Spleen (tissue), 11 donors: ENCODE measurements around the gene SLC23A1. TPM values are rescaled to one million over a fixed set of nuclear protein-coding genes. Genes with fewer than 3 reads are reported as not detected.

Experiments
- DNase-seq: peaks from one replicate; pipeline ENCODE4 v3.0.0-alpha.2; 2020
- H3K27ac ChIP-seq, 8 donors: fragments of 200-600 bp; sonication (generic) in 7 of 8; 1 replicate in 4 of 8; 2 replicates in 4 of 8; pipeline versions ENCODE4 v1.5.0 to v1.8.0; 2016 to 2021; ENCODE audit warnings: inconsistent platforms in 4 of 8, mild to moderate bottlenecking in 4 of 8, moderate library complexity in 1 of 8
- H3K27me3 ChIP-seq, 7 donors: fragments of 200-600 bp; sonication (generic) in 6 of 7; replicated peaks in 1 of 7; 1 replicate in 4 of 7; 2 replicates in 3 of 7; pipeline versions ENCODE4 v1.5.0 to v1.8.0; 2016 to 2021; ENCODE audit warnings: inconsistent platforms in 3 of 7, mild to moderate bottlenecking in 1 of 7
- H3K36me3 ChIP-seq, 6 donors: fragments of 200-600 bp; sonication (generic) in 5 of 6; 1 replicate in 4 of 6; 2 replicates in 2 of 6; pipeline versions ENCODE4 v1.5.0 to v1.8.0; 2016 to 2021; ENCODE audit warnings: inconsistent platforms in 2 of 6
- H3K4me1 ChIP-seq, 6 donors: fragments of 200-600 bp; sonication (generic) in 5 of 6; 1 replicate in 3 of 6; 2 replicates in 3 of 6; pipeline versions ENCODE4 v1.5.0 to v1.8.0; 2016 to 2021; ENCODE audit warnings: inconsistent platforms in 3 of 6
- H3K4me3 ChIP-seq, 8 donors: fragments of 200-600 bp; sonication (generic) in 7 of 8; 1 replicate in 4 of 8; 2 replicates in 4 of 8; pipeline versions ENCODE4 v1.5.0 to v1.8.0; 2016 to 2021; ENCODE audit warnings: inconsistent platforms in 4 of 8, mild to moderate bottlenecking in 4 of 8, moderate library complexity in 2 of 8
- H3K9me3 ChIP-seq, 8 donors: fragments of 200-600 bp; sonication (generic) in 7 of 8; 1 replicate in 4 of 8; 2 replicates in 4 of 8; pipeline versions ENCODE4 v1.5.0 to v1.8.0; 2016 to 2021; ENCODE audit warnings: inconsistent platforms in 4 of 8
- POLR2A ChIP-seq, 3 donors: fragments of 450-650 bp; IDR thresholded peaks; one replicate each; pipeline ENCODE4 v1.5.1; 2017; ENCODE audit warnings: antibody characterized with exemption in 3 of 3, mild to moderate bottlenecking in 1 of 3
- POLR2AphosphoS5 ChIP-seq, 3 donors: sonication (generic); formaldehyde crosslinking; IDR thresholded peaks; one replicate each; pipeline ENCODE4 v1.5.1; 2017; ENCODE audit warnings: antibody characterized with exemption in 3 of 3
- WGBS, 5 donors: extraction: QIAGEN DNeasy Blood & Tissue Kit in 3 of 5; methylation state at CpG; one replicate each; pipeline versions ENCODE4 v1.1.5 to v1.1.7; 2013 to 2018; 5-methylcytosine and 5-hydroxymethylcytosine counted together
- intact Hi-C: fragments of 100-400 bp; cut with DNase I; formaldehyde crosslinking; loops from one replicate; pipeline ENCODE4 v1.15.0; 2023; ENCODE audit warnings: low total_unique reads
- polyA plus RNA-seq, 3 donors: library from polyadenylated mRNA; stranded (reverse); fragments of 200-250 nt; gene quantifications; one replicate each; pipeline ENCODE4 v1.2.1, GENCODE V29; 2013
- total RNA-seq, 7 donors: library from RNA; depleted of rRNA in 3 of 7; stranded (reverse); fragments of >200 nt in 3 of 7; fragmentation: NEBNext Ultra II Directional in 4 of 7; extraction: Animal tissue kit (Norgen Biotek cat#: 25700) in 4 of 7; gene quantifications; one replicate each; pipeline versions ENCODE4 v1.1.0 to v1.2.1, GENCODE V29; 2016 to 2021
- TF ChIP-seq, protein P1 (sequence below), 11 experiments: fragments of 200-600 bp in 7 of 11; fragments of 450-650 bp in 4 of 11; sonication (generic) in 4 of 11; IDR thresholded peaks in 8 of 11; conservative IDR thresholded peaks in 3 of 11; 1 replicate in 7 of 11; 2 replicates in 4 of 11; pipeline versions ENCODE4 v1.4.0 to v1.8.0; 2016 to 2021; ENCODE audit warnings: antibody characterized with exemption in 11 of 11, inconsistent platforms in 4 of 11, mild to moderate bottlenecking in 1 of 11
- donor health status: healthy with polysubstance abuse.
- donor health status: DM: no; HTN: no; CAD: no; lungs with moderate emphysema.
- donor health status: DM: no; HTN: no; CAD: no.
- donor health status: Bipolar disorder and iron deficiency.
- donor health status: healthy.
- donor health status: DM: no; HTN: no; CAD: no.
- donor health status: DM: yes; HTN: yes; CAD: no.

Gene SLC23A1
- total and polyA plus RNA-seq, 10 donors = 0.28 to 2.4 (median 1.2) TPM; not detected in 1

DNA sequence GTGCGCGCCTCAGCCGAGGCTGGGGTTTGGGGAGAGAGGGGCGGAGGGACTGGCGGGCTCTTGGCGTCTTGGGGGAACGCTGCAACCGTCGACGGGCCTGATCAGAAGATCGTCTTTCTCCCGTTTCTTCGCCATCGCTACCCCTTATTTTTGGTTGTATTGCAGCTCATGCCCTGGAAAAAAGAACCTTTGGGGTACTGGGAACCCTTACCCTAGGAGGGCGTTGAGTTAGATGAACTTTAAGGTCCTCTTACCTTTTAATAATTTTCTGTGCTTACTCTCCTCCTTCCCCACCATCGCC is 40.7 kb downstream of the SLC23A1 start:
- intact Hi-C loops = no loop called here
- H3K27ac ChIP-seq = peak overlapping the region; percentile 96 to 100 (median 99)
- H3K4me3 ChIP-seq = peak overlapping the region; percentile 75 to 97 (median 87)
- no peak for DNase-seq
- no peaks in the 10 kb centered on the region for H3K9me3 ChIP-seq
- 0 to 1% (median 0%) methylated on average over 16 of the region's 16 CpGs for WGBS, 5 donors
- peaks cover 0 to 36% (median 4%) of the 10 kb centered on the region in 6 donors for H3K36me3 ChIP-seq
- no peak for TF ChIP-seq POLR2AphosphoS5 (IDR thresholded peaks at IDR 0.05)
- TF ChIP-seq POLR2A (IDR thresholded peaks at IDR 0.05) = no peak
- TF ChIP-seq, protein P1, sequence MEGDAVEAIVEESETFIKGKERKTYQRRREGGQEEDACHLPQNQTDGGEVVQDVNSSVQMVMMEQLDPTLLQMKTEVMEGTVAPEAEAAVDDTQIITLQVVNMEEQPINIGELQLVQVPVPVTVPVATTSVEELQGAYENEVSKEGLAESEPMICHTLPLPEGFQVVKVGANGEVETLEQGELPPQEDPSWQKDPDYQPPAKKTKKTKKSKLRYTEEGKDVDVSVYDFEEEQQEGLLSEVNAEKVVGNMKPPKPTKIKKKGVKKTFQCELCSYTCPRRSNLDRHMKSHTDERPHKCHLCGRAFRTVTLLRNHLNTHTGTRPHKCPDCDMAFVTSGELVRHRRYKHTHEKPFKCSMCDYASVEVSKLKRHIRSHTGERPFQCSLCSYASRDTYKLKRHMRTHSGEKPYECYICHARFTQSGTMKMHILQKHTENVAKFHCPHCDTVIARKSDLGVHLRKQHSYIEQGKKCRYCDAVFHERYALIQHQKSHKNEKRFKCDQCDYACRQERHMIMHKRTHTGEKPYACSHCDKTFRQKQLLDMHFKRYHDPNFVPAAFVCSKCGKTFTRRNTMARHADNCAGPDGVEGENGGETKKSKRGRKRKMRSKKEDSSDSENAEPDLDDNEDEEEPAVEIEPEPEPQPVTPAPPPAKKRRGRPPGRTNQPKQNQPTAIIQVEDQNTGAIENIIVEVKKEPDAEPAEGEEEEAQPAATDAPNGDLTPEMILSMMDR (IDR thresholded peaks at IDR 0.05 in 8 of 11, conservative IDR thresholded peaks at IDR 0.05 in 3 of 11) = no peak
- peaks cover 9 to 69% (median 52%) of the 10 kb centered on the region in 6 donors for H3K4me1 ChIP-seq
- no peaks in the 10 kb centered on the region for H3K27me3 ChIP-seq

DNA sequence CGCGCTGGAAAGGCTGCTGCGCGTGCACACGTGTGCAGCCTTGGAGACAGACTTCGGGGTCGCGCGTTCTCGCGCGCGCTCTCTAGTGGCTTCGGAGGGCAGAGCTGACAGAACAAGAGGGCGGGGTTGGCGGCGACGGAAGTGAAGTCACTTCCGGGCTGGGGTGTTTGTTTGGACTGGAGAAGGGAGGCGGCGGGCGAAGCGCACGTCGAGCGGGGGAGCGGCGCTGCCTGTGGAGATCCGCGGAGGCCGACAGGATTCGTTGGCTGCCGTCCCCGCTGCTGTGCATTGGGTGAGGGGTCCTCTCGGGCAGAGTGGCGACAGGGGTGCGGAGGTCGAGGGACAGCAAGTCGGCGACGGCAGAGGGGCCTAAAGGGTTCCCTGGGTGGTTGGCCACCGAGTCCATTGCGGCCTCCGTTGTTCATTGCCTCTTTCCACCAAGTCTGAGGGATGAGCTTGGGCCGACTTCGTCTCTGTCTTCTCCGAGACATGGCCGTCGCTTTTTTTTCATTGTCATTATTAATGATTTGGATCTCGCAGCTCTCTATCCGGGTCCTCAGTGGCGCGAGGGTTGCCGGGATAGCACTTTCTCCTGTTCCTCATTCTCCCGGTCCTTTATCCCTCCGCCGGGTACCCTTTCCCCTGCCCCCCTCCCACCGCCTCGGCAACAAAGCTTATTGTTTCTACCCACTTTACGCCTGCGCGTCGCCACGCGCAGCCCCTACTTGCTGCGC is 41.2 kb downstream of the SLC23A1 start, which contains the start of gene PAIP2:
PAIP2 (plus strand) TSS at position 166 of the 734 bp plus-strand sequence. CDS start 21,931 bp downstream, outside the sequence.
- intact Hi-C loops = no loop called here
- no peaks in the 10 kb centered on the region for H3K9me3 ChIP-seq
- H3K36me3 ChIP-seq = peaks cover 0 to 32% (median 4%) of the 10 kb centered on the region in 6 donors
- peak; percentile 100 for DNase-seq
- WGBS, 5 donors = 0 to 1% (median 0%) methylated on average over 45 to 66 of the region's 66 CpGs
- peak within 1 kb of the TSS; percentile 96 to 100 (median 99) for H3K27ac ChIP-seq
- TF ChIP-seq POLR2AphosphoS5 (IDR thresholded peaks at IDR 0.05) (peak; percentile 98 to 100 (median 99)), POLR2A (IDR thresholded peaks at IDR 0.05) (peak in 2 of 3 donors; percentile 69 to 79)
- TF ChIP-seq, protein P1 (IDR thresholded peaks at IDR 0.05 in 8 of 11, conservative IDR thresholded peaks at IDR 0.05 in 3 of 11) = peak; percentile 76 to 95 (median 92)
- peak within 1 kb of the TSS; percentile 75 to 97 (median 87) for H3K4me3 ChIP-seq
- peaks cover 9 to 64% (median 50%) of the 10 kb centered on the region in 6 donors for H3K4me1 ChIP-seq
- H3K27me3 ChIP-seq = no peaks in the 10 kb centered on the region

DNA sequence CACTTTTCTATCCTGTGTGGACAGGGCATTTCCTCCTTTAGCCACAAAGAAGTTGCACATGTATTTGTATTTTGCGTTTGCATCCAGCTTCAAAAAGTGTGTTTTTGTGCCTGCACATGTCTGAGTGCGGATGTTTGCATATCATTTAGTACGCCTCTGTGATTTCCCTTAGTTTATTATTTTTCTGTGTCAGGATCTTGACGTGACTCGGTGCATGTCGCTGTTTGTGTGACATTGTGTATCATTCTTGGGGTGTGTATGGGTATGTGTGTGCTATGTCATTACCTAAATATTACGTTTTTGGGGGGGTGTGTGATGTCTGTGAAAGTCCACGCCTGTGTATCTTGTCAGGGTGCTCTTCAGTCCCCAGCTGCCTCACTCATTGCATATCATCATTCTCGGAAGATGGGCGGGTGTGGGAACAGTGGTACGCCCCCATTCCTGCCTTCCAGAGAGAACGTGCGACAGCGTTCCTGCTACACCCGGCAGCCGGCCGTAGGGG is 41.9 kb downstream of the SLC23A1 start:
- Histone ChIP-seq H3K27ac (peak overlapping the region; percentile 96 to 100 (median 99)), H3K36me3 (peaks cover 0 to 26% (median under 1%) of the 10 kb centered on the region in 6 donors), H3K27me3 (no peaks in the 10 kb centered on the region), H3K4me1 (peaks cover 9 to 57% (median 45%) of the 10 kb centered on the region in 6 donors), H3K4me3 (peak overlapping the region; percentile 75 to 97 (median 87)), H3K9me3 (no peaks in the 10 kb centered on the region)
- no peak for DNase-seq
- intact Hi-C loops = no loop called here
- 2 to 4% (median 2%) methylated on average over 17 of the region's 17 CpGs for WGBS, 5 donors
- TF ChIP-seq, protein P1 (IDR thresholded peaks at IDR 0.05 in 8 of 11, conservative IDR thresholded peaks at IDR 0.05 in 3 of 11) = no peak
- TF ChIP-seq POLR2A (IDR thresholded peaks at IDR 0.05) (no peak), POLR2AphosphoS5 (IDR thresholded peaks at IDR 0.05) (no peak)

DNA sequence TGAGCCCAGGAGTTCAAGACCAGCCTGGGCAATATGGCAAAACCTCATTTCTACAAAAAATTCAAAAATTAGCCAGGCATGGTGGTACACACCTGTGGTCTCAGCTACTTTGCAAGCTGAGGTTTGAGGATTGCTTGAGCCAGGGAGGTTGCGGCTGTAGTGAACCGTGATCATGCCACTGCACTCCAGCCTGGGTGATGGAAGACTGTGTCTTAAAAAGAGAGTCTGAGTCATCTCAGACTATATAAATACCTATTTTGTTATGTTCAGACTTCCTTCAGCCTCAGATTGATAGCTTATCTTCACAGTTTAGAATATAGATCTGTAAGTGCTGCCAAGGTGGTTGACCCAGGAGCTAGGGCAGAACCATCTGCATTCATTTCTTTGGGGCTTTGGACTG is 43.0 kb downstream of the SLC23A1 start:
- H3K4me3 ChIP-seq = no peak overlapping the region
- WGBS, 5 donors = 56 to 88% (median 82%) methylated on average over 2 of the region's 2 CpGs
- peaks cover 9 to 46% (median 37%) of the 10 kb centered on the region in 6 donors for H3K4me1 ChIP-seq
- peaks cover 0 to 14% (median 0%) of the 10 kb centered on the region in 6 donors for H3K36me3 ChIP-seq
- intact Hi-C loops = no loop called here
- TF ChIP-seq POLR2A (IDR thresholded peaks at IDR 0.05) = no peak
- no peak for TF ChIP-seq POLR2AphosphoS5 (IDR thresholded peaks at IDR 0.05)
- TF ChIP-seq, protein P1 (IDR thresholded peaks at IDR 0.05 in 8 of 11, conservative IDR thresholded peaks at IDR 0.05 in 3 of 11) = no peak
- no peak for DNase-seq
- no peaks in the 10 kb centered on the region for H3K9me3 ChIP-seq
- H3K27ac ChIP-seq = no peak overlapping the region
- H3K27me3 ChIP-seq = no peaks in the 10 kb centered on the region
